SJCRH30 (cell line): ENCODE results near the gene OCA2. TPM values are rescaled to one million over a fixed set of nuclear protein-coding genes. Genes with fewer than 3 reads are reported as not detected.
"Not testable (repeated sequence)": the region's sequence is repeated elsewhere in the genome, so short reads cannot be mapped to it uniquely, and the experiment has no call there.

ENCODE experiments used
- DNase-seq, 2 experiments: peaks; one replicate each; pipeline ENCODE4 v3.0.0-alpha.2; 2015 to 2020
- H3K27ac ChIP-seq: fragments of 250-450 bp; sonication (Bioruptor Pico); 2 replicates; pipeline ENCODE4 v1.5.1; 2020; ENCODE audit warnings: mild to moderate bottlenecking, moderate library complexity
- H3K27me3 ChIP-seq: fragments of 250-450 bp; sonication (Bioruptor Pico); 2 replicates; pipeline ENCODE4 v1.5.1; 2020; ENCODE audit warnings: mild to moderate bottlenecking, moderate library complexity
- H3K36me3 ChIP-seq: fragments of 250-450 bp; sonication (Bioruptor Pico); 2 replicates; pipeline ENCODE4 v1.5.1; 2020; ENCODE audit warnings: mild to moderate bottlenecking, moderate library complexity
- H3K4me1 ChIP-seq: fragments of 250-450 bp; sonication (Bioruptor Pico); 2 replicates; pipeline ENCODE4 v1.5.1; 2020; ENCODE audit warnings: mild to moderate bottlenecking, moderate library complexity
- H3K4me3 ChIP-seq: fragments of 250-450 bp; sonication (Bioruptor Pico); 2 replicates; pipeline ENCODE4 v1.5.1; 2020; ENCODE audit warnings: mild to moderate bottlenecking, moderate library complexity
- H3K9me3 ChIP-seq: fragments of 250-450 bp; sonication (Bioruptor Pico); replicated peaks from 2 replicates; pipeline ENCODE4 v1.5.1; 2020; ENCODE audit warnings: mild to moderate bottlenecking, moderate library complexity
- total RNA-seq: library from RNA; depleted of rRNA; stranded (reverse); fragments of >200 nt; shearing (Covaris generic); gene quantifications from 2 replicates; pipeline ENCODE4 v1.2.3, GENCODE V29; 2014; rRNA removed

The OCA2 gene
- not detected in 2 replicates for total RNA-seq

GRCh38 chr15:28098766-28099554, at the start of gene OCA2:
Gene OCA2 (minus strand): TSS chr15:28099315. CDS start chr15:28081874, 17,441 bp downstream.
- peak; percentile 86 to 88 for DNase-seq
- Histone ChIP-seq H3K27me3 (peaks cover 7% of the 10 kb centered on the region; the same call in 1 of the 2 replicates), H3K9me3 (no peaks in the 10 kb centered on the region), H3K4me1 (peaks cover 11% of the 10 kb centered on the region), H3K36me3 (no peaks in the 10 kb centered on the region), H3K4me3 (peak within 1 kb of the TSS; percentile 20; the same call in 1 of the 2 replicates), H3K27ac (no peak within 1 kb of the TSS)

GRCh38 chr15:28147801-28148200, 48.7 kb upstream of the OCA2 start:
- no peak for DNase-seq

GRCh38 chr15:28145419-28145818, 46.3 kb upstream of the OCA2 start:
- not testable (repeated sequence) for H3K9me3 ChIP-seq, H3K4me1 ChIP-seq, H3K4me3 ChIP-seq, DNase-seq, H3K27me3 ChIP-seq, H3K27ac ChIP-seq
- H3K36me3 ChIP-seq: peaks cover 15% of the 10 kb centered on the region; the same call in 1 of the 2 replicates

More at GRCh38 chr15:28147801-28148200, 48.7 kb upstream of the OCA2 start:
- H3K36me3 ChIP-seq: peaks cover 13% of the 10 kb centered on the region
- H3K27ac ChIP-seq: no peak overlapping the region
- H3K4me1 ChIP-seq: no peaks in the 10 kb centered on the region
- no peaks in the 10 kb centered on the region for H3K27me3 ChIP-seq
- no peaks in the 10 kb centered on the region for H3K9me3 ChIP-seq
- no peak overlapping the region for H3K4me3 ChIP-seq

GRCh38 chr15:28140062-28140461, 40.9 kb upstream of the OCA2 start:
- no peak overlapping the region for H3K4me3 ChIP-seq
- no peak overlapping the region for H3K27ac ChIP-seq
- no peak for DNase-seq
- H3K4me1 ChIP-seq: no peaks in the 10 kb centered on the region
- H3K36me3 ChIP-seq: peaks cover 13% of the 10 kb centered on the region; the same call in 1 of the 2 replicates
- H3K9me3 ChIP-seq: no peaks in the 10 kb centered on the region
- no peaks in the 10 kb centered on the region for H3K27me3 ChIP-seq

- not testable (repeated sequence) for H3K27me3 ChIP-seq, H3K4me3 ChIP-seq, DNase-seq
Measured at GRCh38 chr15:28137408-28138039, 38.4 kb upstream of the OCA2 start.

GRCh38 chr15:28136236-28136904, 37.3 kb upstream of the OCA2 start:
- H3K36me3 ChIP-seq: peaks cover 17% of the 10 kb centered on the region; the same call in 1 of the 2 replicates
- not testable (repeated sequence) for H3K4me1 ChIP-seq, H3K27ac ChIP-seq, H3K9me3 ChIP-seq, H3K4me3 ChIP-seq, H3K27me3 ChIP-seq, DNase-seq

More at GRCh38 chr15:28137408-28138039, 38.4 kb upstream of the OCA2 start:
- H3K4me1 ChIP-seq, H3K27ac ChIP-seq, H3K9me3 ChIP-seq: not testable (repeated sequence)
- peaks cover 13% of the 10 kb centered on the region; the same call in 1 of the 2 replicates for H3K36me3 ChIP-seq

GRCh38 chr15:28133281-28133680, 34.2 kb upstream of the OCA2 start:
- H3K9me3 ChIP-seq: no peaks in the 10 kb centered on the region
- H3K27ac ChIP-seq: no peak overlapping the region
- no peaks in the 10 kb centered on the region for H3K4me1 ChIP-seq
- no peaks in the 10 kb centered on the region for H3K27me3 ChIP-seq
- peaks cover 14% of the 10 kb centered on the region; the same call in 1 of the 2 replicates for H3K36me3 ChIP-seq
- H3K4me3 ChIP-seq: no peak overlapping the region
- DNase-seq: no peak

GRCh38 chr15:28132524-28133275, 33.6 kb upstream of the OCA2 start:
- Histone ChIP-seq H3K4me3 (no peak overlapping the region), H3K27ac (no peak overlapping the region), H3K9me3 (no peaks in the 10 kb centered on the region), H3K4me1 (no peaks in the 10 kb centered on the region), H3K36me3 (peaks cover 14% of the 10 kb centered on the region; the same call in 1 of the 2 replicates), H3K27me3 (no peaks in the 10 kb centered on the region)
- no peak for DNase-seq

GRCh38 chr15:28131946-28132345, 32.8 kb upstream of the OCA2 start:
- DNase-seq: no peak
- no peaks in the 10 kb centered on the region for H3K4me1 ChIP-seq
- H3K27ac ChIP-seq: no peak overlapping the region
- H3K27me3 ChIP-seq: no peaks in the 10 kb centered on the region
- H3K4me3 ChIP-seq: no peak overlapping the region
- peaks cover 14% of the 10 kb centered on the region; the same call in 1 of the 2 replicates for H3K36me3 ChIP-seq
- no peaks in the 10 kb centered on the region for H3K9me3 ChIP-seq

GRCh38 chr15:28131400-28131799, 32.3 kb upstream of the OCA2 start:
- no peak for DNase-seq
- H3K9me3 ChIP-seq: no peaks in the 10 kb centered on the region
- H3K4me3 ChIP-seq: no peak overlapping the region
- H3K27ac ChIP-seq: no peak overlapping the region
- H3K27me3 ChIP-seq: no peaks in the 10 kb centered on the region
- H3K4me1 ChIP-seq: no peaks in the 10 kb centered on the region
- peaks cover 14% of the 10 kb centered on the region; the same call in 1 of the 2 replicates for H3K36me3 ChIP-seq

GRCh38 chr15:28130651-28131050, 31.5 kb upstream of the OCA2 start:
- H3K27me3 ChIP-seq: no peaks in the 10 kb centered on the region
- no peak for DNase-seq
- no peak overlapping the region for H3K4me3 ChIP-seq
- no peaks in the 10 kb centered on the region for H3K9me3 ChIP-seq
- peaks cover 14% of the 10 kb centered on the region; the same call in 1 of the 2 replicates for H3K36me3 ChIP-seq
- H3K27ac ChIP-seq: no peak overlapping the region
- no peaks in the 10 kb centered on the region for H3K4me1 ChIP-seq

- Histone ChIP-seq H3K27ac (no peak overlapping the region), H3K36me3 (peaks cover 14% of the 10 kb centered on the region; the same call in 1 of the 2 replicates), H3K9me3 (no peaks in the 10 kb centered on the region), H3K4me1 (no peaks in the 10 kb centered on the region), H3K4me3 (no peak overlapping the region), H3K27me3 (no peaks in the 10 kb centered on the region)
- no peak for DNase-seq
Measured at GRCh38 chr15:28129231-28129848, 30.2 kb upstream of the OCA2 start.

GRCh38 chr15:28128031-28128430, 28.9 kb upstream of the OCA2 start:
- H3K36me3 ChIP-seq: peaks cover 12% of the 10 kb centered on the region; the same call in 1 of the 2 replicates
- no peaks in the 10 kb centered on the region for H3K4me1 ChIP-seq
- no peaks in the 10 kb centered on the region for H3K9me3 ChIP-seq
- H3K4me3 ChIP-seq: no peak overlapping the region
- no peaks in the 10 kb centered on the region for H3K27me3 ChIP-seq
- DNase-seq: no peak
- no peak overlapping the region for H3K27ac ChIP-seq

- Histone ChIP-seq H3K27ac (no peak overlapping the region), H3K9me3 (no peaks in the 10 kb centered on the region), H3K27me3 (no peaks in the 10 kb centered on the region), H3K4me1 (no peaks in the 10 kb centered on the region), H3K36me3 (peaks cover 11% of the 10 kb centered on the region; the same call in 1 of the 2 replicates), H3K4me3 (no peak overlapping the region)
- no peak for DNase-seq
Measured at GRCh38 chr15:28127036-28127435, 27.9 kb upstream of the OCA2 start.
